SU-DHL-6 (cell line): Measurements from ENCODE around the gene TMEM184A.

Experiments used
- H2AFZ ChIP-seq: fragments of 200-600 bp; sonication (generic); 2 replicates; pipeline ENCODE4 v1.6.1; 2014; ENCODE audit warnings: low read depth, mild to moderate bottlenecking, moderate library complexity, mixed read lengths, antibody characterized with exemption, low read length; ENCODE audit not compliant: severe bottlenecking
- H3F3A ChIP-seq: fragments of 200-600 bp; shearing (Covaris generic); 2 replicates; pipeline ENCODE4 v1.6.0; 2016; ENCODE audit warnings: antibody characterized with exemption, mild to moderate bottlenecking; ENCODE audit not compliant: insufficient read depth
- H3K27ac ChIP-seq: fragments of 200-600 bp; sonication (generic); 2 replicates; pipeline ENCODE4 v1.5.1; 2016; ENCODE audit warnings: low read depth, mild to moderate bottlenecking, low read length, moderate library complexity, mixed read lengths
- H3K27me3 ChIP-seq: fragments of 200-600 bp; sonication (generic), shearing (Covaris generic); 2 replicates; pipeline ENCODE4 v1.6.0; 2014; ENCODE audit warnings: mild to moderate bottlenecking, low read length
- H3K36me3 ChIP-seq: fragments of 200-600 bp; sonication (generic); 2 replicates; pipeline ENCODE4 v1.6.1; 2014; ENCODE audit warnings: mild to moderate bottlenecking, low read length, mixed read lengths
- H3K4me2 ChIP-seq: fragments of 300-600, 200-600 bp; shearing (Covaris generic), sonication (generic); 2 replicates; pipeline ENCODE4 v1.6.0; 2014; ENCODE audit warnings: low read length, low read depth, mild to moderate bottlenecking; ENCODE audit not compliant: poor library complexity, severe bottlenecking
- H3K4me3 ChIP-seq: fragments of 200-600 bp; sonication (generic); 2 replicates; pipeline ENCODE4 v1.5.1; 2014; ENCODE audit warnings: antibody characterized with exemption, low read length, mild to moderate bottlenecking, mixed read lengths; ENCODE audit not compliant: insufficient read depth, poor library complexity, severe bottlenecking
- H3K79me2 ChIP-seq: fragments of 200-600 bp; sonication (generic); 2 replicates; pipeline ENCODE4 v1.6.1; 2014; ENCODE audit warnings: mild to moderate bottlenecking, low read length, moderate library complexity; ENCODE audit not compliant: insufficient read depth
- H3K9ac ChIP-seq: fragments of 200-600 bp; sonication (generic); 2 replicates; pipeline ENCODE4 v1.7.0; 2014; ENCODE audit warnings: mild to moderate bottlenecking, low read length
- H3K9me2 ChIP-seq: fragments of 200-600 bp; sonication (generic); replicated peaks from 2 replicates; pipeline ENCODE4 v1.6.1; 2014; ENCODE audit warnings: low read length; ENCODE audit not compliant: insufficient read depth
- H3K9me3 ChIP-seq: fragments of 200-600 bp; sonication (generic); 2 replicates; pipeline ENCODE4 v1.6.1; 2014; ENCODE audit warnings: low read length, mixed read lengths; ENCODE audit not compliant: insufficient read depth
- H4K20me1 ChIP-seq: fragments of 200-600 bp; sonication (generic); 2 replicates; pipeline ENCODE4 v1.6.1; 2014; ENCODE audit warnings: low read depth, mild to moderate bottlenecking, antibody characterized with exemption, low read length, moderate library complexity, mixed read lengths
- EZH2phosphoT487 ChIP-seq: fragments of 200-600 bp; sonication (generic), shearing (Covaris generic); conservative IDR thresholded peaks from 2 replicates; pipeline ENCODE4 v1.6.1; 2018; ENCODE audit warnings: mild to moderate bottlenecking, antibody characterized with exemption, low read length, moderate library complexity, mixed read lengths
- TF ChIP-seq, protein P1 (sequence below): fragments of 200-600 bp; sonication (generic); IDR thresholded peaks from one replicate; pipeline ENCODE4 v1.5.1; 2017; ENCODE audit warnings: antibody characterized with exemption, mild to moderate bottlenecking, low read length, moderate library complexity; ENCODE audit not compliant: insufficient read depth, poor library complexity, severe bottlenecking

TMEM184A gene

DNA sequence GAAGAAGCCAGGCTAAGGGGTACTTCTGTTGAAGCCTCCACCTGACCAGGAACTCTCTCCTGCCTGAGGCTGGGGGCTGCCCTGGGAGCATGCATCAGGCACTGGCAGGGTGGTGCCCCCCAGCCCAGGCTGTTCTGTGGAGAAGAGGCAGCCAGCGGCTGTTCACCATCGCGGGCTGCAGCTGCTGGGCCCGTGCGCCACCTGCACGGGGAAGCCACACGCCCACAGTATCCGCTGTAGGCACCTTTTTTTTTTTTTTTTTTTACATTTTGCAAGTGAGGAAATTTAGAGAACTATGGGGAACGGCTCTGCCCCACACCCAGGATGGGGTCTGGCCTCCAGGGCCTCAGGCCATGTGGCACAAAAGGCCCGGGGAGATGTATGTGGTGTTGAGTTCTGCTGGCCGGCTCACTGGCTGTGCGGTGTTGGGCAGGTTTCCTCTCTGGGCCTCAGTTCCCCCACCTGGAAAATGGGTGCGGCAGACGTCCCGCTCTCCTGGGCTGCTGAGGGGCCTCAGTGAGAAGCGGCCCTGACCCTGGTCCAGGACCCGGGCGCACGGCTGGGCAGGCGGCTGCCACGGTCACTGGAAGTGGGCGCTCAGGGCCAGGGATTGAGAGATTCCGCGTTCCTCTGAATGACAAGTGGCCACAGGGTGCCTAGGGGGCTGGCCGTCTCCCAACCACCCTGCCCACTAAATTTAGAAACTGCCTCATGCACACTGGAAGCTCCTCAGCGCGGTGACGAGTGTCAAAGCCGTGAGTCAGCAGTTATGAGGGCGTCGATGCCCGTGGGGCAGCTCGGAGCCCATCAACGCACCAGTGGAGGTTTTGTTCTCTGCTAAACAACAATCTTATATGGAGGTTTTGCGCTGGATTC, 43.0 kb downstream of the TMEM184A start:
- no peak overlapping the region for H3K4me2 ChIP-seq

DNA sequence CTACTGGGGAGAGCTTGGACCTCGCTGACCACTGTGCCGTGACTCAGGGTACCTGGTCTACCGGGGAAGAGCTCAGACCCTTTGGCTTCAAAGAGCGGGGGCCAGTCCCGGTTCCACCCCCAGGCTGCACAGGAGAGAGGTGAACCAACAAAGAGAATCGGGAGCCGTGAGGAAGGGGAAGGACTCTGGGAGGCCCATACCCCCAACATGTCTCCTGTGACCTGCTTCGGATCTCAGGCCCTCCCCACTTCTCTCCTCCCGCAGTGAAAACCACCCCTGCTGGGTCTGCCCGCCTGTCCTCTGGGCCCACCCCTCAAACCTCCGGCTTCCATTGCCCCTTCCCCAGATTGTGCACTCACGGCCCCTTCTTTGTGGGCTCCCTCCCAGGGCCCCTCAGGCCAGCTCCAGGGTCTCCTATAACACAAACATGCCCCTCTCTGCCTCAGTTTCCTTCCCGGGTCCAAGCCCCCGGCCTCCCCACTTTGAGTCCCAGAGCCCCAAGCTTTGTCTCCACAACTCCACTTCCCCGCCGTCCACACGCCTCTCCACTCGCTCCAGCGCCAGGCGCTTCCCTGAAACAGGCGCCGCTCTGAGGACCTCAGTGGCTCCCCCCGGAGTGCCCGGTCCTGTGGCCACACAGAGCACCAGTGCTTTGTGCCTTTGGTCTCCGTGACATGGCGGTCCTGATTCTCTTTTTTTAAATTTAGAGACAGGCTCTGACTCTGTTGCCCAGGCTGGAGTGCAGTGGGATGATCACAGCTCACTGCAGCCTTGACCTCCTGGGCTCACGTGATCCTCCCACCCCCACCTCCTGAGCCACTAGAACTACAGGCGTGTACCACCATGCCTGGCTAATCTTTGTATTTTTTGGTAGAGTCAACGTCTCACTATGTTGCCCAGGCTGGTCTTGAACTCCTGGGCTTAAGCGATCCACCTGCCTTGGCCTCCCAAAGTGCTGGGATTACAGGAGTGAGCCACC, 44.3 kb downstream of the TMEM184A start:
- H3K9ac ChIP-seq = no peak overlapping the region
- no peaks in the 10 kb centered on the region for H3K9me2 ChIP-seq
- H4K20me1 ChIP-seq = no peaks in the 10 kb centered on the region
- no peak overlapping the region for H3K4me3 ChIP-seq
- no peaks in the 10 kb centered on the region for H3K27me3 ChIP-seq
- H3K36me3 ChIP-seq = no peaks in the 10 kb centered on the region
- no peak overlapping the region; the same call in 1 of the 2 replicates for H3K27ac ChIP-seq
- peaks cover 5% of the 10 kb centered on the region; the same call in 1 of the 2 replicates for H3F3A ChIP-seq
- no peaks in the 10 kb centered on the region for H3K79me2 ChIP-seq
- H3K4me2 ChIP-seq = no peak overlapping the region
- TF ChIP-seq, protein P1, sequence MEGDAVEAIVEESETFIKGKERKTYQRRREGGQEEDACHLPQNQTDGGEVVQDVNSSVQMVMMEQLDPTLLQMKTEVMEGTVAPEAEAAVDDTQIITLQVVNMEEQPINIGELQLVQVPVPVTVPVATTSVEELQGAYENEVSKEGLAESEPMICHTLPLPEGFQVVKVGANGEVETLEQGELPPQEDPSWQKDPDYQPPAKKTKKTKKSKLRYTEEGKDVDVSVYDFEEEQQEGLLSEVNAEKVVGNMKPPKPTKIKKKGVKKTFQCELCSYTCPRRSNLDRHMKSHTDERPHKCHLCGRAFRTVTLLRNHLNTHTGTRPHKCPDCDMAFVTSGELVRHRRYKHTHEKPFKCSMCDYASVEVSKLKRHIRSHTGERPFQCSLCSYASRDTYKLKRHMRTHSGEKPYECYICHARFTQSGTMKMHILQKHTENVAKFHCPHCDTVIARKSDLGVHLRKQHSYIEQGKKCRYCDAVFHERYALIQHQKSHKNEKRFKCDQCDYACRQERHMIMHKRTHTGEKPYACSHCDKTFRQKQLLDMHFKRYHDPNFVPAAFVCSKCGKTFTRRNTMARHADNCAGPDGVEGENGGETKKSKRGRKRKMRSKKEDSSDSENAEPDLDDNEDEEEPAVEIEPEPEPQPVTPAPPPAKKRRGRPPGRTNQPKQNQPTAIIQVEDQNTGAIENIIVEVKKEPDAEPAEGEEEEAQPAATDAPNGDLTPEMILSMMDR = no peak
- no peak for TF ChIP-seq EZH2phosphoT487
- H3K9me3 ChIP-seq = no peaks in the 10 kb centered on the region
- no peak overlapping the region for H2AFZ ChIP-seq

More for the DNA sequence above, 43.0 kb downstream of the TMEM184A start:
- Histone ChIP-seq H3F3A (peaks cover 5% of the 10 kb centered on the region; the same call in 1 of the 2 replicates), H3K9ac (no peak overlapping the region), H2AFZ (no peak overlapping the region), H3K36me3 (no peaks in the 10 kb centered on the region), H3K27ac (no peak overlapping the region), H3K9me2 (no peaks in the 10 kb centered on the region), H3K27me3 (no peaks in the 10 kb centered on the region), H3K4me3 (no peak overlapping the region), H3K79me2 (no peaks in the 10 kb centered on the region), H3K9me3 (no peaks in the 10 kb centered on the region), H4K20me1 (no peaks in the 10 kb centered on the region)
- TF ChIP-seq, protein P1 = no peak
- TF ChIP-seq EZH2phosphoT487 = 0 out of 2 replicates have a peak, but pooled peaks have one; percentile 78

DNA sequence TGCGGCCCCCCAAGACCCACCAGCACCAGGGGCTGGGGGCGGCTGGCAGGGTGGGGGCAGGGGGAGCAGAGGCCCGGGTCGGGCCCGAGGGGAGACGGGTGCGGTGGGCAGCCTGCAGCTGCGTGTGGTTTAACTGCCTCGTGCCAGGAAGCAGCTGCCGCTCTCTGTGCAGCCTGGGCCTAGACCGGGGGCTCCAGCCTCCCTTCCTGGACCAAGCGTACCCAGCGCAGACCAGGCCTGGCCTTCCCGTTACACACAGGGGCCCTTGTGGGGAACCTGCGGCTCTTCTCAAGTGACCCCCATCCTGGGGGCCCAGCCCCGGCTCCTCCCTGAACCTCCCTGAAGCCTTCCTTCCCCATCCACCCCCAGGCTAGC, 45.2 kb downstream of the TMEM184A start:
- Histone ChIP-seq H3K27me3 (no peaks in the 10 kb centered on the region), H3K4me2 (no peak overlapping the region), H3K9ac (no peak overlapping the region), H3F3A (peaks cover 5% of the 10 kb centered on the region; the same call in 1 of the 2 replicates), H3K79me2 (no peaks in the 10 kb centered on the region), H3K27ac (no peak overlapping the region; the same call in 1 of the 2 replicates), H2AFZ (no peak overlapping the region), H3K4me3 (no peak overlapping the region), H3K9me3 (no peaks in the 10 kb centered on the region), H4K20me1 (no peaks in the 10 kb centered on the region), H3K36me3 (no peaks in the 10 kb centered on the region), H3K9me2 (no peaks in the 10 kb centered on the region)
- no peak for TF ChIP-seq EZH2phosphoT487
- TF ChIP-seq, protein P1 = no peak
